HG03135 (cell line): ENCODE results near the gene SERPING1.
"Not testable (repeated sequence)": the region's sequence is repeated elsewhere in the genome, so short reads cannot be mapped to it uniquely, and the experiment has no call there.

ENCODE experiments used
- ATAC-seq: cut with Tn5 transposase; IDR thresholded peaks from one replicate; pipeline ENCODE4 v1.9.1; 2021; ENCODE audit warnings: mild to moderate bottlenecking, moderate library complexity; ENCODE audit not compliant: unreplicated experiment

SERPING1 gene

GRCh38 chr11:57651408-57651807 is 53.9 kb downstream of the SERPING1 start:
- no peak for ATAC-seq

- not testable (repeated sequence) for ATAC-seq
Observed at GRCh38 chr11:57652230-57652629, 54.7 kb downstream of the SERPING1 start.

- ATAC-seq = no peak
Observed at GRCh38 chr11:57652662-57653061, 55.2 kb downstream of the SERPING1 start.

DNA sequence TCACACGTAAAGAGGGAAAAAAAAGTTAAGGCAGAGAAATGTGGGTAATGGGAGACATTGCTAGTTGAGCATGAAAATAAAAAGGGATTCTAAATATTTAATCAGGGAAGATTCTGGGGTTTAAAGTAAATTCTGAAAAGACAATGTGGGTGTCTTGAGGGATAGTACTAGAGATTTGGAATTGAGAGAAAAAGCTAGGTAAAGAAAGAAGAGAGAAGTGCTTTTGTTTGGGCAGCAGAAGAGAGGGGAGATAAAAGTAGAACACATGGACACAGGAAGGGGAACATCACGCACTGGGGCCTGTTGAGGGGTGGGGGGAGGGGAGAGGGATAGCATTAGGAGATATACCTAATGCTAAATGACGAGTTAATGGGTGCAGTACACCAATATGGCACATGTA is 55.7 kb downstream of the SERPING1 start:
- no peak for ATAC-seq

DNA sequence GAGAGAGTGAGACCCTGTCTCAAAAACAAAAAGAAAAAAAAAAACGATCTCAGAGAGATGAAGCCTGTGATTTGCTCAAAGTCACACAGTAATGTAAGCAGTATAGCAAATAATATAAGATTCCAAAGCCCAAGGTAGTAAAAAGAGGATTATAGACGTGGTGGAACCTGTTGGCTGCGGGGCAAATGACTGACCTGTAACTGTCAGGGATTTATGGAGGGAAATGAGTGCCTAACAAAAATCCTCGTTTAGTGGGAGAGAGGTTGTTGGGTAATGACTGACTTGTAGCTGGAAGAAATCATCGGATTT is 59.4 kb downstream of the SERPING1 start:
- no peak for ATAC-seq

DNA sequence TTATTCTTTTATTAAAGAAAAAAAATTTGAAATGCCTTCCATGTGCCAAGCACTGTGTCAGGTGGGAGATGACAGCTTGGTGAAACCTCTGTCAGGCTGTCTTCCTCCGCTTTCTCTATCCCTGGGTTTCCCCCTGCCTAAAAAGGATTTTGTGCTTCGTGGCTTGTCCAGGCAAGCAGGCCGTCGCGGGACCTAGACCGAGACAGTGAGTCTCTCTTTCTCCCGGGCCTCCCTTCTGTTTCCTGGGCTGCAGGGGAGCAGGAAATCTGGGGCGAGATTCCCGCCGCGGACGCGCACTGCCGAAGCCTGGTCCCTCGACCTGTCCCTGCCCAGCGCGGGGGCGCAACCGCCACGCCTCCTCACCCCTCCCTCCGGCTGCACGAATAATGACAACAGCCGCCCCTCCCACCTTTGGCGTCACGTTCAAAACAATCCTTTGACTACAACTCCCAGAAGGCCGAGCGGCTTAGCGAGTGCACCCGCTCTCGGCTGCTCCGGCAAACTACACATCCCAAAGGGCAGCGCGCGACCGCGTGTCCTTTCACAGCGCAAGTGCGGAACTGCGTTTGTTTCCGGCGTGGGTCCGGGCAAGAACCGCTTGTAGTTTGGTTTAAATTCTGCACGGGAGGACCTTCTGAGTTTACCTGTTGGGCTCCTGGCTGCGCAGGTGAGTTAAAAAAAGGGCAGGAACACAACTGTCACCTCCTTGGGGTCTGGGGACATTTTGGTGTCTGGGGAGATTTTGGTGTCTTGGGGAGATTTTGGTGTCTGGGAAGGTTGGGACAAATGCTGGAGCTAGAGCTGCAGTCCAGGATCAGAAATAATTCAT is 59.9 kb downstream of the SERPING1 start, which contains the start of gene CLP1:
TSS of gene CLP1 (plus strand) at position 569 of the 829 bp plus-strand sequence. CDS start 1,715 bp downstream, outside the sequence.
- peak; percentile 99 for ATAC-seq

DNA sequence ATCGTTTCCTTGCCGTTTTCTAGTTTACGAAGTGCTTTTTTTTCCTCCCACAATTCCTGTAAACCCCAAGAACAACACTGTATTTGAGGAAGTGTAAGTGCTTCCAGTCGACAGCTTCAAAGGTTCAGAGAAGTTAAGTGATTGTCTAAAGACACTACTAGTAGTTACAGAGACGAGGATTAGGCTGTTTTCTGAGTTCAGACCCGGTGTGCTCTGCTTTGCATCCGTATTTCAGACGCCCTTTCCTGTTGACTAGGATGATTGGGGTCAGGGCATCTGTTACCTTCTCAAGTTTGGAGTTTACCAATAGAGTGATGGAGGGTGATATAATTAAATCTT is 60.5 kb downstream of the SERPING1 start:
- ATAC-seq = no peak

- no peak for ATAC-seq
Observed at GRCh38 chr11:57659669-57660068, 62.2 kb downstream of the SERPING1 start.

GRCh38 chr11:57662893-57663292 is 65.4 kb downstream of the SERPING1 start:
- no peak for ATAC-seq

DNA sequence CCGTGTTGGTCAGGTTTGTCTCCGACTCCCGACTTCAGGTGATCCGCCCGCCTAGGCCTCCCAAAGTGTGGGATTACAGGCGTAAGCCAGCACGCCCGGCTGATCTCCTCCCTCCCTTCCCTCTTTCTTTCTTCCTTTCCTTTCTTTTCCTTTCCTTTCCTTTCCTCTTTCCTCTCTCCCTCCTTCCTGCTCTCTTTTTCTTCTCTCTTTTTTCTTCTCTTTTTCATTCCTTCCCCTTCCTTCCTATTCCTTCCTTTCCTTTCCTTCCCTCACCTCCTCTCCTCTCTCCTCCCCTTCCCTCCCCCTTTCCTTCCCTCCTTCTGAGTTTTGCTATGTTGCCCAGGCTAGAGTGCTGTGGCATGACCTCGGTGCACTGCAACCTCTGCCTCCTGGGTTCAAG is 66.5 kb downstream of the SERPING1 start:
- ATAC-seq = no peak
